ENCODE results near the gene ARRB2.
"Not testable (repeated sequence)": the region's sequence is repeated elsewhere in the genome, so short reads cannot be mapped to it uniquely, and the experiment has no call there.

DNA sequence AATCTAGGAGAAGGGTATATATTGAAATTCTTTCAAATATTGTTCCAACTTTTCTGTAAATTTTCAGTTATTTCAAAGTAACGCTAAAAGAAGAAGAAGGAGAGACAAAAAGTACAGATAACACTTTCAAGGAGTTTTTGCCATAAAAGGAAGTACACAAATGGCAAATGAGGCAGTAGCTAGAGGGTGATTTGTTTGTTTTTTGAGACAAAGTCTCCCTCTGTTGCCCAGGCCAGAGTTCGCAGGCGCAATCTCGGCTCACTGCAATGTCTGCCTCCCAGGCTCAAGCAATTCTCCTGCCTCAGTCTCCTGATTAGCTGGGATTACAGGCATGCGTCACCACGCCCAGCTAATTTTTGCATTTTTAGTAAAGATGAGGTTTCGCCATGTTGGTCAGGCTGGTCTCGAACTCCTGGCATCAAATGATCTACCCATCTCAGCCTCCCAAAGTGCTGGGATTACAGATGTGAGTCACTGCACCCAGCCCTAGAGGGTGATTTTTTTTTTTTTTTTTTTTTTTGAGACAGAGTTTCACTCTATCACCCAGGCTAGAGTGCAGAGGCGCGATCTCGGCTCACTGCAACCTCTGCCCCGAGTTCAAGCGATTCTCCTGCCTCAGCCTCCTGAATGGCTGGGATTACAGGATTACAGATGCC, 10.9 kb upstream of the ARRB2 start:
- TF ChIP-seq, protein P1, sequence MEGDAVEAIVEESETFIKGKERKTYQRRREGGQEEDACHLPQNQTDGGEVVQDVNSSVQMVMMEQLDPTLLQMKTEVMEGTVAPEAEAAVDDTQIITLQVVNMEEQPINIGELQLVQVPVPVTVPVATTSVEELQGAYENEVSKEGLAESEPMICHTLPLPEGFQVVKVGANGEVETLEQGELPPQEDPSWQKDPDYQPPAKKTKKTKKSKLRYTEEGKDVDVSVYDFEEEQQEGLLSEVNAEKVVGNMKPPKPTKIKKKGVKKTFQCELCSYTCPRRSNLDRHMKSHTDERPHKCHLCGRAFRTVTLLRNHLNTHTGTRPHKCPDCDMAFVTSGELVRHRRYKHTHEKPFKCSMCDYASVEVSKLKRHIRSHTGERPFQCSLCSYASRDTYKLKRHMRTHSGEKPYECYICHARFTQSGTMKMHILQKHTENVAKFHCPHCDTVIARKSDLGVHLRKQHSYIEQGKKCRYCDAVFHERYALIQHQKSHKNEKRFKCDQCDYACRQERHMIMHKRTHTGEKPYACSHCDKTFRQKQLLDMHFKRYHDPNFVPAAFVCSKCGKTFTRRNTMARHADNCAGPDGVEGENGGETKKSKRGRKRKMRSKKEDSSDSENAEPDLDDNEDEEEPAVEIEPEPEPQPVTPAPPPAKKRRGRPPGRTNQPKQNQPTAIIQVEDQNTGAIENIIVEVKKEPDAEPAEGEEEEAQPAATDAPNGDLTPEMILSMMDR (IDR thresholded peaks at IDR 0.05): not testable (repeated sequence)
- TF ChIP-seq POLR2A (IDR thresholded peaks at IDR 0.05): not testable (repeated sequence)
